Globus pallidus (tissue), 1 donor: ENCODE results near the gene RBM47.

Source experiments
- DNase-seq: peaks from one replicate; pipeline ENCODE4 v3.0.0-alpha.2; 2015; ENCODE audit warnings: low spot score

Gene RBM47

GRCh38 chr4:40586729-40587128 is 42.9 kb downstream of the RBM47 start:
- DNase-seq, result no peak

GRCh38 chr4:40586034-40586433 is 43.6 kb downstream of the RBM47 start:
- DNase-seq, result no peak

- DNase-seq, result no peak
Observed at GRCh38 chr4:40585201-40585799, 44.4 kb downstream of the RBM47 start.

- no peak for DNase-seq
Observed at GRCh38 chr4:40584517-40585141, 45.0 kb downstream of the RBM47 start.

GRCh38 chr4:40583850-40584439 is 45.7 kb downstream of the RBM47 start:
- DNase-seq, result no peak

- no peak for DNase-seq
Observed at GRCh38 chr4:40582413-40582812, 47.3 kb downstream of the RBM47 start.

GRCh38 chr4:40581254-40582140 is 48.2 kb downstream of the RBM47 start:
- DNase-seq, result no peak

- DNase-seq, result no peak
Observed at GRCh38 chr4:40579983-40580382, 49.7 kb downstream of the RBM47 start.

- no peak for DNase-seq
Observed at GRCh38 chr4:40577588-40578253, 51.9 kb downstream of the RBM47 start.

- DNase-seq, result peak; percentile 75
Observed at GRCh38 chr4:40576651-40577480, 52.8 kb downstream of the RBM47 start.

GRCh38 chr4:40575846-40576245 is 53.8 kb downstream of the RBM47 start:
- DNase-seq, result no peak

- DNase-seq, result peak; percentile 48
Observed at GRCh38 chr4:40573593-40574311, 55.9 kb downstream of the RBM47 start.

- DNase-seq, result no peak
Observed at GRCh38 chr4:40572692-40573310, 56.9 kb downstream of the RBM47 start.

GRCh38 chr4:40571208-40571607 is 58.5 kb downstream of the RBM47 start:
- no peak for DNase-seq

- DNase-seq, result no peak
Observed at GRCh38 chr4:40570348-40571077, 59.2 kb downstream of the RBM47 start.

GRCh38 chr4:40564815-40565483 is 64.7 kb downstream of the RBM47 start:
- DNase-seq, result no peak

GRCh38 chr4:40564004-40564403 is 65.7 kb downstream of the RBM47 start:
- no peak for DNase-seq

GRCh38 chr4:40563401-40563800 is 66.3 kb downstream of the RBM47 start:
- DNase-seq, result no peak

GRCh38 chr4:40562681-40563080 is 67.0 kb downstream of the RBM47 start:
- DNase-seq, result no peak
